IPS-NIHi7 (cell line): ENCODE measurements around the gene XRCC5.
"Not testable (repeated sequence)": the region's sequence is repeated elsewhere in the genome, so short reads cannot be mapped to it uniquely, and the experiment has no call there.

Experiments
- DNase-seq: peaks from one replicate; pipeline ENCODE4 v3.0.0; 2012; ENCODE audit warnings: mixed read lengths; ENCODE audit errors: extremely low spot score

The XRCC5 gene

GRCh38 chr2:216108967-216109921, at the start of gene XRCC5:
XRCC5 (plus strand) TSS chr2:216109348; CDS start chr2:216109437, 89 bp downstream.
- DNase-seq = peak; percentile 92

- peak; percentile 34 for DNase-seq
Measured at GRCh38 chr2:216064014-216064630, 45.0 kb upstream of the XRCC5 start.

- no peak for DNase-seq
Measured at GRCh38 chr2:216064665-216065064, 44.5 kb upstream of the XRCC5 start.

GRCh38 chr2:216066230-216066629, 42.9 kb upstream of the XRCC5 start:
- no peak for DNase-seq

GRCh38 chr2:216069028-216069427, 40.1 kb upstream of the XRCC5 start:
- DNase-seq = no peak

- no peak for DNase-seq
Measured at GRCh38 chr2:216070195-216070594, 39.0 kb upstream of the XRCC5 start.

- DNase-seq = no peak
Measured at GRCh38 chr2:216071111-216071851, 37.9 kb upstream of the XRCC5 start.

- DNase-seq = no peak
Measured at GRCh38 chr2:216072473-216072872, 36.7 kb upstream of the XRCC5 start.

- no peak for DNase-seq
Measured at GRCh38 chr2:216073773-216074172, 35.4 kb upstream of the XRCC5 start.

- DNase-seq = no peak
Measured at GRCh38 chr2:216074380-216074779, 34.8 kb upstream of the XRCC5 start.

- no peak for DNase-seq
Measured at GRCh38 chr2:216074794-216075193, 34.4 kb upstream of the XRCC5 start.

- DNase-seq = no peak
Measured at GRCh38 chr2:216075510-216076485, 33.4 kb upstream of the XRCC5 start.

GRCh38 chr2:216078776-216079175, 30.4 kb upstream of the XRCC5 start:
- DNase-seq = no peak

GRCh38 chr2:216080048-216080447, 29.1 kb upstream of the XRCC5 start:
- not testable (repeated sequence) for DNase-seq

- no peak for DNase-seq
Measured at GRCh38 chr2:216081012-216081411, 28.1 kb upstream of the XRCC5 start.

- DNase-seq = peak; percentile 96
Measured at GRCh38 chr2:216081487-216082116, 27.5 kb upstream of the XRCC5 start, which contains the start of the genes PECR and TMEM169. PECR (minus strand) TSS chr2:216081809; CDS start chr2:216081741, 68 bp downstream. TMEM169 (plus strand) TSS chr2:216081919; CDS start chr2:216095964, 14,045 bp downstream.

- peak; percentile 57 for DNase-seq
Measured at GRCh38 chr2:216082117-216082711, 26.9 kb upstream of the XRCC5 start.

- DNase-seq = no peak
Measured at GRCh38 chr2:216082805-216083204, 26.3 kb upstream of the XRCC5 start.

GRCh38 chr2:216083464-216084281, 25.5 kb upstream of the XRCC5 start:
- DNase-seq = peak; percentile 48
